H1 (cell line): ENCODE measurements around the gene DRC1. TPM values are rescaled to one million over a fixed set of nuclear protein-coding genes. Genes with fewer than 3 reads are reported as not detected.

Experiments used
- CTCF ChIA-PET: fragments of 300-600 bp; sonication (Branson Sonifier 250); formaldehyde crosslinking; loops from one replicate; lab custom pipeline; 2021; ENCODE audit not compliant: partially characterized antibody; lab: Charles Lee
- POLR2A ChIA-PET: fragments of 300-600 bp; sonication (Branson Sonifier 250); formaldehyde crosslinking; loops from one replicate; lab custom pipeline; 2021; ENCODE audit warnings: inconsistent platforms; ENCODE audit not compliant: partially characterized antibody; lab: Charles Lee
- DNase-seq, 2 experiments: peaks; one replicate each; pipeline versions ENCODE4 v3.0.0 to v3.0.0-alpha.2; 2010 to 2022; ENCODE audit warnings: low spot score in 2 of 2, low read depth in 1 of 2, mixed read lengths in 1 of 2
- FAIRE-seq: peaks from 2 replicates; lab custom pipeline; 2011; peaks lifted over from hg19 to GRCh38; lab: Jason Lieb, UNC
- H2AFZ ChIP-seq: 2 replicates; pipeline ENCODE4 v1.8.1; 2012; ENCODE audit warnings: low read length, inconsistent platforms
- H2AK5ac ChIP-seq: 2 replicates; pipeline ENCODE4 v1.6.1; 2013; ENCODE audit warnings: low read depth, low read length
- H2BK120ac ChIP-seq: replicated peaks from 2 replicates; pipeline ENCODE3; 2013; ENCODE audit warnings: low read depth, low read length, inconsistent platforms
- H2BK12ac ChIP-seq: 2 replicates; pipeline ENCODE4 v1.6.1; 2013; ENCODE audit warnings: low read depth, low read length
- H2BK15ac ChIP-seq: 2 replicates; pipeline ENCODE4 v1.6.1; 2013; ENCODE audit warnings: low read length
- H2BK20ac ChIP-seq: 2 replicates; pipeline ENCODE4 v1.6.1; 2013; ENCODE audit warnings: low read length
- H2BK5ac ChIP-seq: 2 replicates; pipeline ENCODE4 v1.6.1; 2013; ENCODE audit warnings: low read depth, low read length
- H3K14ac ChIP-seq: 2 replicates; pipeline ENCODE4 v1.6.1; 2013; ENCODE audit warnings: inconsistent platforms; ENCODE audit not compliant: insufficient read length
- H3K18ac ChIP-seq: 2 replicates; pipeline ENCODE4 v1.6.1; 2013; ENCODE audit warnings: low read length; ENCODE audit errors: extremely low read depth
- H3K23ac ChIP-seq: 2 replicates; pipeline ENCODE4 v1.6.1; 2013; ENCODE audit warnings: inconsistent platforms; ENCODE audit not compliant: insufficient read length
- H3K23me2 ChIP-seq: 2 replicates; pipeline ENCODE4 v1.6.1; 2013; ENCODE audit warnings: low read depth, low read length
- H3K27ac ChIP-seq: 2 replicates; pipeline ENCODE4 v1.6.1; 2011; ENCODE audit warnings: low read depth, low read length, inconsistent platforms
- H3K27me3 ChIP-seq, 4 experiments: replicated peaks in 1 of 4; 1 replicate in 1 of 4; 2 replicates in 3 of 4; pipeline versions ENCODE4 v1.6.1 to v1.8.1; 2011 to 2013; ENCODE audit warnings: low read length in 3 of 4, mild to moderate bottlenecking in 3 of 4, inconsistent platforms in 2 of 4, mixed read lengths in 2 of 4, moderate library complexity in 1 of 4; ENCODE audit not compliant: control insufficient read depth in 3 of 4, insufficient read depth in 3 of 4; ENCODE audit errors: extremely low read depth in 1 of 4
- H3K36me3 ChIP-seq, 4 experiments: 2 replicates each; pipeline versions ENCODE4 v1.6.1 to v1.8.1; 2011 to 2013; ENCODE audit warnings: mild to moderate bottlenecking in 4 of 4, low read length in 3 of 4, moderate library complexity in 2 of 4, control low read depth in 1 of 4, inconsistent platforms in 1 of 4; ENCODE audit not compliant: insufficient read depth in 4 of 4, control insufficient read depth in 2 of 4
- H3K4ac ChIP-seq: replicated peaks from 2 replicates; pipeline ENCODE3; 2013; ENCODE audit warnings: low read length, low read depth, mixed read lengths, inconsistent platforms; ENCODE audit not compliant: insufficient read length
- H3K4me1 ChIP-seq, 4 experiments: replicated peaks in 1 of 4; 1 replicate in 1 of 4; 2 replicates in 3 of 4; pipeline versions ENCODE4 v1.6.1 to v1.8.1; 2011 to 2013; ENCODE audit warnings: low read length in 3 of 4, inconsistent platforms in 2 of 4, mixed read lengths in 1 of 4; ENCODE audit not compliant: insufficient read depth in 4 of 4, control insufficient read depth in 3 of 4
- H3K4me2 ChIP-seq, 2 experiments: 2 replicates each; pipeline versions ENCODE4 v1.6.1 to v1.8.1; 2011 to 2013; ENCODE audit warnings: low read depth in 2 of 2, low read length in 2 of 2, control low read depth in 1 of 2, inconsistent platforms in 1 of 2, mild to moderate bottlenecking in 1 of 2; ENCODE audit not compliant: insufficient read depth in 1 of 2
- H3K4me3 ChIP-seq, 4 experiments: fragments of 200-600, 300-600 bp in 1 of 4; sonication (generic), shearing (Covaris generic), sonication (Bioruptor Twin) in 1 of 4; 2 replicates each; pipeline versions ENCODE4 v1.5.1 to v1.8.1; 2011 to 2016; ENCODE audit warnings: low read length in 4 of 4, low read depth in 3 of 4, control low read depth in 2 of 4, inconsistent platforms in 2 of 4, mild to moderate bottlenecking in 2 of 4, mixed read lengths in 1 of 4, moderate library complexity in 1 of 4; ENCODE audit not compliant: insufficient read depth in 2 of 4; ENCODE audit errors: extremely low read depth in 1 of 4
- H3K56ac ChIP-seq: replicated peaks from 2 replicates; pipeline ENCODE3; 2013; ENCODE audit warnings: low read depth, mild to moderate bottlenecking, mixed read lengths, low read length, inconsistent platforms; ENCODE audit not compliant: insufficient read length
- H3K79me1 ChIP-seq: 2 replicates; pipeline ENCODE4 v1.6.1; 2013; ENCODE audit warnings: low read depth, low read length, control low read depth
- H3K79me2 ChIP-seq, 2 experiments: 2 replicates each; pipeline versions ENCODE4 v1.6.1 to v1.8.1; 2012 to 2013; ENCODE audit warnings: low read length in 2 of 2, mild to moderate bottlenecking in 2 of 2, inconsistent platforms in 1 of 2; ENCODE audit not compliant: insufficient read depth in 2 of 2, control insufficient read depth in 1 of 2
- H3K9ac ChIP-seq, 4 experiments: replicated peaks in 1 of 4; 1 replicate in 1 of 4; 2 replicates in 3 of 4; pipeline versions ENCODE4 v1.6.1 to v1.8.1; 2011 to 2013; ENCODE audit warnings: low read depth in 3 of 4, low read length in 3 of 4, control low read depth in 2 of 4, mild to moderate bottlenecking in 2 of 4, moderate library complexity in 2 of 4, inconsistent platforms in 1 of 4; ENCODE audit errors: extremely low read depth in 1 of 4
- H3K9me3 ChIP-seq, 2 experiments: 2 replicates each; pipeline versions ENCODE4 v1.6.1 to v1.8.1; 2012 to 2013; ENCODE audit warnings: mild to moderate bottlenecking in 2 of 2, moderate library complexity in 2 of 2, control low read depth in 1 of 2, inconsistent platforms in 1 of 2, low read depth in 1 of 2, low read length in 1 of 2, mixed read lengths in 1 of 2; ENCODE audit not compliant: insufficient read depth in 2 of 2
- H4K20me1 ChIP-seq, 2 experiments: replicated peaks in 1 of 2; 2 replicates each; pipeline versions ENCODE3 to v1.8.1; 2011 to 2013; ENCODE audit warnings: inconsistent platforms in 2 of 2, low read length in 2 of 2, mild to moderate bottlenecking in 1 of 2; ENCODE audit not compliant: insufficient read depth in 2 of 2, control insufficient read depth in 1 of 2
- H4K5ac ChIP-seq: 2 replicates; pipeline ENCODE4 v1.6.1; 2013; ENCODE audit warnings: low read length, low read depth, mixed read lengths, inconsistent platforms; ENCODE audit not compliant: insufficient read length
- H4K8ac ChIP-seq: 2 replicates; pipeline ENCODE4 v1.8.0; 2013; ENCODE audit warnings: mild to moderate bottlenecking, moderate library complexity, low read length, inconsistent platforms; ENCODE audit not compliant: insufficient read depth; ENCODE audit errors: extremely low read depth
- H4K91ac ChIP-seq: replicated peaks from 2 replicates; pipeline ENCODE3; 2013; ENCODE audit warnings: low read length, mixed read lengths, inconsistent platforms; ENCODE audit not compliant: insufficient read length
- BCL11A ChIP-seq, 2 experiments: IDR thresholded peaks; one replicate each; pipeline ENCODE4 v1.6.1; 2011; ENCODE audit warnings: low read depth in 2 of 2, low read length in 2 of 2, mild to moderate bottlenecking in 2 of 2
- CTCF ChIP-seq, 3 experiments: IDR thresholded peaks; 1 replicate in 2 of 3; 2 replicates in 1 of 3; pipeline versions ENCODE4 v1.5.1 to v1.6.1; 2011; ENCODE audit warnings: low read length in 3 of 3, mild to moderate bottlenecking in 3 of 3, inconsistent platforms in 2 of 3, low read depth in 1 of 3, moderate library complexity in 1 of 3; ENCODE audit not compliant: insufficient read depth in 1 of 3; ENCODE audit errors: control extremely low read depth in 1 of 3
- GTF2F1 ChIP-seq: IDR thresholded peaks from 2 replicates; pipeline ENCODE4 v1.6.1; 2012; ENCODE audit warnings: low read depth, low read length, improper control_type of control experiment, borderline replicate concordance
- RAD21 ChIP-seq, 2 experiments: IDR thresholded peaks in 1 of 2; conservative IDR thresholded peaks in 1 of 2; 2 replicates each; pipeline ENCODE4 v1.6.1; 2011; ENCODE audit warnings: low read depth in 2 of 2, low read length in 2 of 2, improper control_type of control experiment in 1 of 2, inconsistent platforms in 1 of 2, mild to moderate bottlenecking in 1 of 2, moderate library complexity in 1 of 2
- TBP ChIP-seq: IDR thresholded peaks from 2 replicates; pipeline ENCODE4 v1.6.1; 2011; ENCODE audit warnings: low read depth, low read length, improper control_type of control experiment
- WGBS, 2 experiments: shearing (Covaris generic) in 1 of 2; methylation state at CpG; one replicate each; pipeline versions ENCODE4 v1.1.6 to v1.1.7; 2013 to 2015; ENCODE audit warnings: low lambda C conversion rate in 2 of 2, mixed read lengths in 2 of 2, inconsistent platforms in 1 of 2, low coverage in 1 of 2, missing lambda C conversion rate in 1 of 2; ENCODE audit not compliant: insufficient replicate concordance in 2 of 2, insufficient coverage in 1 of 2, insufficient read length in 1 of 2; ENCODE audit errors: extremely low coverage in 1 of 2, missing lambda C conversion rate in 1 of 2; 5-methylcytosine and 5-hydroxymethylcytosine counted together
- polyA plus RNA-seq, 7 experiments: library from polyadenylated mRNA; depleted of rRNA in 3 of 7; stranded (reverse) in 5 of 7; unstranded in 2 of 7; fragments of >200 nt in 5 of 7; fragments of 200-250 nt in 2 of 7; gene quantifications; 1 replicate in 5 of 7; 2 replicates in 1 of 7; 4 replicates in 1 of 7; pipeline versions ENCODE4 v1.2.1 to v1.2.3, GENCODE V29; 2011 to 2013; ENCODE audit warnings: missing spikeins in 2 of 7, mixed read lengths in 2 of 7
- total RNA-seq: library from RNA; stranded (reverse); fragmentation: NEBNext Ultra II Directional; extraction: Animal tissue kit (Norgen Biotek cat#: 25700); gene quantifications from 2 replicates; pipeline ENCODE4 v1.2.1, GENCODE V29; 2021

The DRC1 gene
- total and polyA plus RNA-seq, 2 of the 8 experiments (the other 6 are each of a cell fraction or from before 2014, with no cell fraction given) = 0.08 TPM; not detected in 1

GRCh38 chr2:26471289-26471688 lies 69.6 kb downstream of the DRC1 start:
- no peak for DNase-seq
- Histone ChIP-seq H2AK5ac (no peak overlapping the region; the same call in 1 of the 2 replicates), H3K4ac (no peak overlapping the region), H4K5ac (no peak overlapping the region), H4K20me1 (peaks cover 0 to 6% of the 10 kb centered on the region in 2 experiments), H4K91ac (no peak overlapping the region), H3K9me3 (no peaks in the 10 kb centered on the region; a peak in 1 of 4 replicates), H3K56ac (no peak overlapping the region), H2BK120ac (no peak overlapping the region), H3K9ac (no peak overlapping the region), H3K18ac (no peak overlapping the region), H2BK5ac (no peak overlapping the region; the same call in 1 of the 2 replicates), H3K23me2 (peaks cover 6% of the 10 kb centered on the region; the same call in 1 of the 2 replicates), H3K27me3 (peaks cover 0 to 3% (median 0%) of the 10 kb centered on the region in 4 experiments; a peak in 1 of 7 replicates), H2BK20ac (no peak overlapping the region), H3K23ac (no peak overlapping the region), H3K4me2 (no peak overlapping the region), H2AFZ (no peak overlapping the region), H2BK12ac (no peak overlapping the region), H3K4me3 (no peak overlapping the region), H3K27ac (no peak overlapping the region), H3K79me2 (no peaks in the 10 kb centered on the region), H2BK15ac (no peak overlapping the region), H4K8ac (no peak overlapping the region), H3K79me1 (no peaks in the 10 kb centered on the region), H3K36me3 (no peaks in the 10 kb centered on the region), H3K4me1 (peaks cover 0 to 3% (median 0%) of the 10 kb centered on the region in 4 experiments; a peak in 2 of 7 replicates), H3K14ac (no peak overlapping the region)
- no peak for FAIRE-seq
- POLR2A ChIA-PET = no interaction called here
- CTCF ChIA-PET = interaction anchor here (0.6 to 8.2 kb wide), 20 partner anchors 10 to 254 kb away, joined by 3 to 68 read pairs (median 4); no protein-coding TSS in a partner anchor
- 59% methylated on average over 2 of the region's 2 CpGs; no CpG with 5 or more reads in 1 of the 2 experiments for WGBS, 2 experiments
- TF ChIP-seq RAD21 (IDR thresholded peaks at IDR 0.05 in 1 of 2, conservative IDR thresholded peaks at IDR 0.05 in 1 of 2; ENCODE audit: low read depth in 2 of 2, low read length in 2 of 2) = peak; percentile 36 to 51; a peak in 3 of 4 replicates
- no peak for TF ChIP-seq BCL11A (IDR thresholded peaks at IDR 0.05; ENCODE audit: low read depth in 2 of 2, low read length in 2 of 2)
- peak in 2 of 3 experiments; percentile 55 to 57; a peak in 3 of 4 replicates for TF ChIP-seq CTCF (IDR thresholded peaks at IDR 0.05; ENCODE audit: control extremely low read depth in 1 of 3, insufficient read depth in 1 of 3, low read depth in 1 of 3, low read length in 3 of 3)
- TF ChIP-seq TBP = no peak
- no peak for TF ChIP-seq GTF2F1
